GOT3 (cell line): Measurements from ENCODE around the gene UBE2K.
"Not testable (repeated sequence)": the region's sequence is repeated elsewhere in the genome, so short reads cannot be mapped to it uniquely, and the experiment has no call there.

Source experiments
- DNase-seq: peaks from one replicate; lab custom pipeline; 2025; ENCODE audit warnings: mixed read lengths; lab: John Stamatoyannopoulos, UW

UBE2K gene

GRCh38 chr4:39689970-39690369, 8.0 kb upstream of the UBE2K start:
- DNase-seq: no peak

GRCh38 chr4:39698424-39699009, 581 bp downstream of the UBE2K start:
- no peak for DNase-seq

- DNase-seq: no peak
Measured at GRCh38 chr4:39699687-39700409, 1.9 kb downstream of the UBE2K start.

- no peak for DNase-seq
Measured at GRCh38 chr4:39700554-39700953, 2.6 kb downstream of the UBE2K start.

- no peak for DNase-seq
Measured at GRCh38 chr4:39702716-39703115, 4.8 kb downstream of the UBE2K start.

GRCh38 chr4:39704789-39705188, 6.9 kb downstream of the UBE2K start:
- DNase-seq: not testable (repeated sequence)

- no peak for DNase-seq
Measured at GRCh38 chr4:39706334-39706733, 8.4 kb downstream of the UBE2K start.

GRCh38 chr4:39706741-39707511, 9.0 kb downstream of the UBE2K start:
- no peak for DNase-seq

- DNase-seq: no peak
Measured at GRCh38 chr4:39710098-39710896, 12.4 kb downstream of the UBE2K start.

GRCh38 chr4:39712819-39713607, 15.1 kb downstream of the UBE2K start:
- DNase-seq: no peak

- DNase-seq: no peak
Measured at GRCh38 chr4:39713691-39714090, 15.8 kb downstream of the UBE2K start.

GRCh38 chr4:39714166-39714565, 16.2 kb downstream of the UBE2K start:
- DNase-seq: no peak

- no peak for DNase-seq
Measured at GRCh38 chr4:39715788-39716187, 17.9 kb downstream of the UBE2K start.

- no peak for DNase-seq
Measured at GRCh38 chr4:39716356-39716755, 18.4 kb downstream of the UBE2K start.

GRCh38 chr4:39717743-39718142, 19.8 kb downstream of the UBE2K start:
- not testable (repeated sequence) for DNase-seq

GRCh38 chr4:39718366-39719323, 20.7 kb downstream of the UBE2K start:
- DNase-seq: no peak

- DNase-seq: no peak
Measured at GRCh38 chr4:39719804-39720580, 22.1 kb downstream of the UBE2K start.

- not testable (repeated sequence) for DNase-seq
Measured at GRCh38 chr4:39721273-39721672, 23.3 kb downstream of the UBE2K start.

- DNase-seq: no peak
Measured at GRCh38 chr4:39721788-39722187, 23.9 kb downstream of the UBE2K start.
